Endothelial cell of umbilical vein (primary cell): ENCODE data around the gene CCDC187. TPM values are rescaled to one million over a fixed set of nuclear protein-coding genes. Genes with fewer than 3 reads are reported as not detected.

Experiments used
- BruUV-seq: library from RNA; stranded (reverse); fragments of 400-500 nt; replicated peaks from 2 replicates; lab custom pipeline; 2021; lab: Mats Ljungman, UMichigan
- CTCF ChIA-PET: fragments of 300-600, 350-600 bp; sonication (Branson Sonifier 250); formaldehyde crosslinking; loops from one replicate; lab custom pipeline; 2021; ENCODE audit warnings: antibody characterized with exemption, inconsistent platforms; lab: Charles Lee
- POLR2A ChIA-PET: fragments of 300-600, 350-600 bp; sonication (Branson Sonifier 250); formaldehyde crosslinking; loops from one replicate; lab custom pipeline; 2021; ENCODE audit warnings: antibody characterized with exemption, inconsistent platforms; lab: Charles Lee
- DNase-seq: peaks from one replicate; pipeline ENCODE4 v3.0.0-alpha.2; 2011; ENCODE audit warnings: low read depth, low spot score
- FAIRE-seq: peaks from 2 replicates; lab custom pipeline; 2011; peaks lifted over from hg19 to GRCh38; lab: Jason Lieb, UNC
- H2AFZ ChIP-seq: 2 replicates; pipeline ENCODE4 v1.6.0; 2012; ENCODE audit warnings: low read depth, low read length, control low read depth, inconsistent platforms
- H3K27ac ChIP-seq: 2 replicates; pipeline ENCODE4 v1.5.1; 2011; ENCODE audit warnings: low read depth, mild to moderate bottlenecking, control low read depth, low read length, moderate library complexity; ENCODE audit not compliant: insufficient read depth
- H3K27me3 ChIP-seq, 2 experiments: 2 replicates each; pipeline versions ENCODE4 v1.6.0 to v1.6.1; 2011; ENCODE audit warnings: low read length in 2 of 2, mixed read lengths in 1 of 2; ENCODE audit not compliant: control insufficient read depth in 2 of 2, insufficient read depth in 2 of 2
- H3K36me3 ChIP-seq, 2 experiments: 2 replicates in 1 of 2; 3 replicates in 1 of 2; pipeline ENCODE4 v1.5.1; 2011; ENCODE audit warnings: low read length in 2 of 2, mild to moderate bottlenecking in 1 of 2, moderate library complexity in 1 of 2; ENCODE audit not compliant: control insufficient read depth in 2 of 2, insufficient read depth in 2 of 2; ENCODE audit errors: extremely low read depth in 1 of 2
- H3K4me1 ChIP-seq: 3 replicates; pipeline ENCODE4 v1.5.1; 2011; ENCODE audit warnings: mild to moderate bottlenecking, low read length; ENCODE audit not compliant: control insufficient read depth, insufficient read depth; ENCODE audit errors: extremely low read depth
- H3K4me2 ChIP-seq: 2 replicates; pipeline ENCODE4 v1.6.1; 2011; ENCODE audit warnings: low read length, control low read depth, mixed read lengths; ENCODE audit not compliant: insufficient read depth
- H3K4me3 ChIP-seq, 3 experiments: fragments of 200-600 bp in 1 of 3; sonication (generic), shearing (Covaris generic) in 1 of 3; replicated peaks in 1 of 3; 2 replicates each; pipeline ENCODE4 v1.5.1; 2011 to 2016; ENCODE audit warnings: control low read depth in 3 of 3, low read length in 3 of 3, mild to moderate bottlenecking in 2 of 3, inconsistent platforms in 1 of 3, low read depth in 1 of 3, moderate library complexity in 1 of 3; ENCODE audit not compliant: insufficient read depth in 1 of 3
- H3K79me2 ChIP-seq: 2 replicates; pipeline ENCODE4 v1.6.0; 2012; ENCODE audit warnings: low read length, inconsistent platforms; ENCODE audit not compliant: control insufficient read depth, insufficient read depth
- H3K9ac ChIP-seq: replicated peaks from 2 replicates; pipeline ENCODE3; 2011; ENCODE audit warnings: low read length, control low read depth; ENCODE audit not compliant: insufficient read depth; ENCODE audit errors: extremely low read depth
- H3K9me1 ChIP-seq: replicated peaks from 3 replicates; pipeline ENCODE4 v1.6.0; 2011; ENCODE audit warnings: mild to moderate bottlenecking, low read length; ENCODE audit not compliant: control insufficient read depth, insufficient read depth; ENCODE audit errors: extremely low read depth
- H3K9me3 ChIP-seq: replicated peaks from 2 replicates; pipeline ENCODE4 v1.5.1; 2012; ENCODE audit warnings: low read length, inconsistent platforms; ENCODE audit not compliant: control insufficient read depth, insufficient read depth
- H4K20me1 ChIP-seq: replicated peaks from 2 replicates; pipeline ENCODE3; 2011; ENCODE audit warnings: mild to moderate bottlenecking, low read length; ENCODE audit not compliant: control insufficient read depth, insufficient read depth; ENCODE audit errors: extremely low read depth
- EZH2 ChIP-seq: IDR thresholded peaks from 2 replicates; pipeline ENCODE4 v1.6.1; 2012; ENCODE audit warnings: borderline replicate concordance, low read depth, mild to moderate bottlenecking, moderate library complexity, low read length, inconsistent platforms; ENCODE audit not compliant: severe bottlenecking
- FOS ChIP-seq: IDR thresholded peaks from 2 replicates; pipeline ENCODE4 v1.6.1; 2011; ENCODE audit warnings: mild to moderate bottlenecking, low read length, moderate library complexity, borderline replicate concordance; ENCODE audit not compliant: insufficient read depth
- GATA2 ChIP-seq: IDR thresholded peaks from 2 replicates; pipeline ENCODE4 v1.7.0; 2011; ENCODE audit warnings: low read depth, mild to moderate bottlenecking, moderate library complexity, mixed read lengths, low read length; ENCODE audit not compliant: insufficient read length, insufficient read depth
- JUN ChIP-seq: IDR thresholded peaks from 2 replicates; pipeline ENCODE4 v1.6.1; 2011; ENCODE audit warnings: borderline replicate concordance, low read depth; ENCODE audit not compliant: insufficient read length, insufficient read depth
- MYC ChIP-seq: IDR thresholded peaks from one replicate; pipeline ENCODE4 v1.6.1; 2011; ENCODE audit warnings: mild to moderate bottlenecking, low read depth, low read length
- POLR2A ChIP-seq: IDR thresholded peaks from 2 replicates; pipeline ENCODE4 v1.6.1; 2012; ENCODE audit warnings: low read depth, mild to moderate bottlenecking, control low read depth, low read length
- POLR2AphosphoS5 ChIP-seq: IDR thresholded peaks from 2 replicates; pipeline ENCODE4 v1.6.1; 2012; ENCODE audit warnings: low read depth, mild to moderate bottlenecking, control low read depth, low read length, moderate library complexity; ENCODE audit not compliant: insufficient read depth
- dilution Hi-C: fragments of 300-500 bp; cut with MboI; formaldehyde crosslinking; loops from one replicate; pipeline ENCODE4 v1.15.0; 2019; ENCODE audit warnings: low sequenced_read_pairs; ENCODE audit not compliant: extremely low pct_ligation_motif_present
- intact Hi-C: fragments of 100-400 bp; cut with micrococcal nuclease; formaldehyde crosslinking; loops from one replicate; pipeline ENCODE4 v1.10.0; 2022
- polyA plus RNA-seq, 4 experiments: library from polyadenylated mRNA; depleted of rRNA in 3 of 4; stranded (reverse) in 3 of 4; unstranded in 1 of 4; fragments of >200 nt; gene quantifications; 2 replicates each; pipeline versions ENCODE4 v1.2.1 to v1.2.3, GENCODE V29; 2011 to 2012; ENCODE audit warnings: missing spikeins in 1 of 4
- total RNA-seq: library from RNA; stranded (reverse); gene quantifications from 2 replicates; pipeline ENCODE4 v1.2.3, GENCODE V29; 2021
- TF ChIP-seq, protein P1 (sequence below): IDR thresholded peaks from 2 replicates; pipeline ENCODE4 v1.6.1; 2011; ENCODE audit not compliant: insufficient read depth, insufficient read length
- TF ChIP-seq, protein P2 (sequence below), 2 donors: IDR thresholded peaks; 1 replicate in 1 of 2; 2 replicates in 1 of 2; pipeline ENCODE4 v1.5.1; 2011; ENCODE audit warnings: low read length in 2 of 2, mild to moderate bottlenecking in 2 of 2, moderate library complexity in 2 of 2, control low read depth in 1 of 2, inconsistent platforms in 1 of 2, low read depth in 1 of 2; ENCODE audit not compliant: insufficient read depth in 1 of 2; ENCODE audit errors: extremely low read depth in 1 of 2

CCDC187 gene
- total and polyA plus RNA-seq, 2 donors (not counting 3 experiments of a cell fraction or from before 2014, with no cell fraction given) = not detected

DNA sequence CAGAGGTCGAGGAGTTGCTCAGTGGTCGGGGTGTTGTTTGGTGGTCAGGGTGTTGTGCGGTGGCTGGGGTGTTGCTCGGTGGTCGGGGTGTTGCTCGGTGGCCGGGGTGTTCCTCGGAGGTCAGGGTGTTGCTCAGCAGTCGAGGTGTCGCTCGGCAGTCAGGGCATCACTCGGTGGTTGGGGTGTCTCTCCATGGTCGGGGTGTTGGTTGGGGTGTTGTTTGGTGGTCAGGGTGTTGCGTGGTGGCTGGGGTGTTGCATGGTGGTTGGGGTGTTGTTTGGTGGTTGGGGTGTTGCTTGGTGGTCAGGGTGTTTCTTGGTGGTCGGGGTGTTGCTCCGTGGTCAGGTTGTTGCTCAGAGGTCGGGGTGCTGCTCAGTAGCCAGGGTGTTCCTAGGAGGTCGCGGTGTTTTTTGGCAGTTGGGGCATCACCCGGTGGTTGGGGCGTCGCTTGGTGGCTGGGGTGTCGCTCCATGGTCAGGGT lies 12.4 kb upstream of the CCDC187 start:
- Histone ChIP-seq H3K4me3 (no peak overlapping the region), H3K79me2 (no peaks in the 10 kb centered on the region), H3K9me1 (no peaks in the 10 kb centered on the region), H3K36me3 (no peaks in the 10 kb centered on the region), H4K20me1 (no peaks in the 10 kb centered on the region), H3K4me2 (no peak overlapping the region), H3K27me3 (no peaks in the 10 kb centered on the region), H3K9ac (no peak overlapping the region), H3K9me3 (no peaks in the 10 kb centered on the region), H3K27ac (no peak overlapping the region), H3K4me1 (no peaks in the 10 kb centered on the region), H2AFZ (no peak overlapping the region)
- ChIA-PET CTCF (no interaction called here), POLR2A (no interaction called here)
- BruUV-seq = no TSS peak
- intact Hi-C loops (no loop called here), dilution Hi-C loops (no loop called here)
- no peak for FAIRE-seq
- no peak for DNase-seq
- TF ChIP-seq JUN (no peak), EZH2 (no peak), FOS (no peak), POLR2A (no peak), POLR2AphosphoS5 (no peak), MYC (no peak), GATA2 (no peak)
- TF ChIP-seq, protein P1, sequence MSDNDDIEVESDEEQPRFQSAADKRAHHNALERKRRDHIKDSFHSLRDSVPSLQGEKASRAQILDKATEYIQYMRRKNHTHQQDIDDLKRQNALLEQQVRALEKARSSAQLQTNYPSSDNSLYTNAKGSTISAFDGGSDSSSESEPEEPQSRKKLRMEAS = no peak
- TF ChIP-seq, protein P2, sequence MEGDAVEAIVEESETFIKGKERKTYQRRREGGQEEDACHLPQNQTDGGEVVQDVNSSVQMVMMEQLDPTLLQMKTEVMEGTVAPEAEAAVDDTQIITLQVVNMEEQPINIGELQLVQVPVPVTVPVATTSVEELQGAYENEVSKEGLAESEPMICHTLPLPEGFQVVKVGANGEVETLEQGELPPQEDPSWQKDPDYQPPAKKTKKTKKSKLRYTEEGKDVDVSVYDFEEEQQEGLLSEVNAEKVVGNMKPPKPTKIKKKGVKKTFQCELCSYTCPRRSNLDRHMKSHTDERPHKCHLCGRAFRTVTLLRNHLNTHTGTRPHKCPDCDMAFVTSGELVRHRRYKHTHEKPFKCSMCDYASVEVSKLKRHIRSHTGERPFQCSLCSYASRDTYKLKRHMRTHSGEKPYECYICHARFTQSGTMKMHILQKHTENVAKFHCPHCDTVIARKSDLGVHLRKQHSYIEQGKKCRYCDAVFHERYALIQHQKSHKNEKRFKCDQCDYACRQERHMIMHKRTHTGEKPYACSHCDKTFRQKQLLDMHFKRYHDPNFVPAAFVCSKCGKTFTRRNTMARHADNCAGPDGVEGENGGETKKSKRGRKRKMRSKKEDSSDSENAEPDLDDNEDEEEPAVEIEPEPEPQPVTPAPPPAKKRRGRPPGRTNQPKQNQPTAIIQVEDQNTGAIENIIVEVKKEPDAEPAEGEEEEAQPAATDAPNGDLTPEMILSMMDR (IDR thresholded peaks at IDR 0.05; ENCODE audit: extremely low read depth in 1 of 2, insufficient read depth in 1 of 2, low read depth in 1 of 2, low read length in 2 of 2) = no peak
